A549 (cell line): Measurements from ENCODE around the gene DLGAP1.

Experiments used
- CTCF ChIP-seq: fragments of >200 bp; sonication (Bioruptor Twin); formaldehyde crosslinking; IDR thresholded peaks from 3 replicates; pipeline ENCODE4 v1.5.1; 2016
- ESRRA ChIP-seq: fragments of 150-350 bp; IDR thresholded peaks from 2 replicates; pipeline ENCODE4 v1.6.1; 2014; ENCODE audit warnings: mild to moderate bottlenecking, low read length, borderline replicate concordance
- FOSB ChIP-seq: fragments of 250-450 bp; sonication (Bioruptor Pico); IDR thresholded peaks from 2 replicates; pipeline ENCODE4 v1.5.0; 2020; ENCODE audit warnings: mild to moderate bottlenecking, moderate library complexity
- MAX ChIP-seq: IDR thresholded peaks from 2 replicates; pipeline ENCODE4 v1.6.1; 2012
- MYC ChIP-seq: IDR thresholded peaks from 2 replicates; pipeline ENCODE4 v1.6.1; 2012; ENCODE audit warnings: mild to moderate bottlenecking, inconsistent platforms, low read length, improper control_type of control experiment, borderline replicate concordance
- POLR2A ChIP-seq: IDR thresholded peaks from 2 replicates; pipeline ENCODE4 v1.6.1; 2012; ENCODE audit warnings: mild to moderate bottlenecking, low read length
- RAD21 ChIP-seq, 2 experiments: fragments of >200 bp in 1 of 2; sonication (Bioruptor Twin) in 1 of 2; formaldehyde crosslinking in 1 of 2; IDR thresholded peaks in 1 of 2; conservative IDR thresholded peaks in 1 of 2; 2 replicates in 1 of 2; 3 replicates in 1 of 2; pipeline ENCODE4 v1.6.1; 2012 to 2018; ENCODE audit warnings: inconsistent platforms in 1 of 2
- REST ChIP-seq: fragments of 200-600 bp; sonication (generic); IDR thresholded peaks from 2 replicates; pipeline ENCODE4 v1.6.1; 2016; ENCODE audit warnings: antibody characterized with exemption, mild to moderate bottlenecking, moderate library complexity
- RNF2 ChIP-seq: fragments of 200-600 bp; sonication (generic); IDR thresholded peaks from 2 replicates; pipeline ENCODE4 v1.6.1; 2016; ENCODE audit warnings: low read depth, mild to moderate bottlenecking, antibody characterized with exemption, moderate library complexity, borderline replicate concordance
- TFCP2L1 ChIP-seq: fragments of 250-450 bp; sonication (Bioruptor Pico); IDR thresholded peaks from 2 replicates; pipeline ENCODE4 v1.5.0; 2021; ENCODE audit warnings: mild to moderate bottlenecking
- USF2 ChIP-seq: fragments of 450-650 bp; IDR thresholded peaks from 2 replicates; pipeline ENCODE4 v1.6.1; 2014; ENCODE audit warnings: antibody characterized with exemption
- ZC3H11A ChIP-seq: fragments of 450-650 bp; IDR thresholded peaks from 2 replicates; pipeline ENCODE4 v1.6.1; 2014; ENCODE audit warnings: antibody characterized with exemption, mild to moderate bottlenecking

GRCh38 chr18:3511980-3512379 lies 943.1 kb downstream of the DLGAP1 start:
- TF ChIP-seq POLR2A (no peak), RAD21 (conservative IDR thresholded peaks at IDR 0.05 in 1 of 2, IDR thresholded peaks at IDR 0.05 in 1 of 2) (no peak), CTCF (no peak), ESRRA (no peak), ZC3H11A (no peak), USF2 (no peak), RNF2 (no peak), MYC (no peak), REST (no peak), TFCP2L1 (CRISPR knock-in tag) (no peak), FOSB (CRISPR knock-in tag) (no peak), MAX (no peak)
